Gastrocnemius medialis (tissue), 4 donors: ENCODE measurements around the gene ADGRV1.

ENCODE experiments used
- CTCF ChIP-seq, 5 experiments: fragments of 450-650 bp in 3 of 5; fragments of 200-600 bp in 2 of 5; sonication (generic) in 2 of 5; IDR thresholded peaks in 4 of 5; conservative IDR thresholded peaks in 1 of 5; 1 replicate in 4 of 5; 2 replicates in 1 of 5; pipeline ENCODE4 v1.5.1; 2016 to 2019; ENCODE audit warnings: antibody characterized with exemption in 5 of 5, mild to moderate bottlenecking in 3 of 5, moderate library complexity in 3 of 5
- POLR2A ChIP-seq, 2 donors: fragments of 450-650 bp; IDR thresholded peaks; one replicate each; pipeline ENCODE4 v1.6.1; 2017; ENCODE audit warnings: antibody characterized with exemption in 2 of 2, mild to moderate bottlenecking in 2 of 2, moderate library complexity in 2 of 2

GRCh38 chr5:91171322-91171721 is 612.7 kb downstream of the ADGRV1 start:
- no peak for TF ChIP-seq CTCF (IDR thresholded peaks at IDR 0.05 in 4 of 5, conservative IDR thresholded peaks at IDR 0.05 in 1 of 5)
- TF ChIP-seq POLR2A (IDR thresholded peaks at IDR 0.05): no peak
